SK-N-MC (cell line): ENCODE measurements around the gene LRP1B.

ENCODE experiments used
- DNase-seq: peaks from one replicate; pipeline ENCODE4 v3.0.0-alpha.2; 2011; ENCODE audit warnings: low read depth, low spot score
- H3K27ac ChIP-seq: fragments of 200-600 bp; sonication (generic); 2 replicates; pipeline ENCODE4 v1.5.1; 2016; ENCODE audit warnings: mixed run types
- H3K36me3 ChIP-seq: fragments of 200-600 bp; sonication (generic); 2 replicates; pipeline ENCODE4 v1.6.1; 2017; ENCODE audit warnings: antibody characterized with exemption, low read length, mixed read lengths; ENCODE audit not compliant: insufficient read depth
- H3K4me3 ChIP-seq: fragments of 200-600 bp; sonication (generic); 2 replicates; pipeline ENCODE4 v1.5.1; 2016
- H3K9ac ChIP-seq: fragments of 200-600 bp; sonication (generic); 2 replicates; pipeline ENCODE4 v1.8.0; 2017; ENCODE audit warnings: mixed run types, mixed read lengths; ENCODE audit not compliant: insufficient read length
- H3K9me3 ChIP-seq: fragments of 200-600 bp; sonication (generic); 2 replicates; pipeline ENCODE4 v1.6.1; 2017; ENCODE audit warnings: low read depth, mild to moderate bottlenecking, antibody characterized with exemption, low read length, moderate library complexity, mixed read lengths
- EZH2 ChIP-seq: fragments of 200-600 bp; sonication (generic); IDR thresholded peaks from one replicate; pipeline ENCODE4 v1.6.1; 2017; ENCODE audit warnings: antibody characterized with exemption
- FOXP2 ChIP-seq: optimal IDR thresholded peaks from 2 replicates; pipeline ENCODE3; 2011; ENCODE audit warnings: mild to moderate bottlenecking, moderate library complexity; ENCODE audit not compliant: insufficient read depth; ENCODE audit errors: extremely low read length, control extremely low read depth
- POLR2AphosphoS5 ChIP-seq: IDR thresholded peaks from 2 replicates; pipeline ENCODE4 v1.6.1; 2012; ENCODE audit warnings: mild to moderate bottlenecking, low read depth, low read length, borderline replicate concordance

LRP1B gene

DNA sequence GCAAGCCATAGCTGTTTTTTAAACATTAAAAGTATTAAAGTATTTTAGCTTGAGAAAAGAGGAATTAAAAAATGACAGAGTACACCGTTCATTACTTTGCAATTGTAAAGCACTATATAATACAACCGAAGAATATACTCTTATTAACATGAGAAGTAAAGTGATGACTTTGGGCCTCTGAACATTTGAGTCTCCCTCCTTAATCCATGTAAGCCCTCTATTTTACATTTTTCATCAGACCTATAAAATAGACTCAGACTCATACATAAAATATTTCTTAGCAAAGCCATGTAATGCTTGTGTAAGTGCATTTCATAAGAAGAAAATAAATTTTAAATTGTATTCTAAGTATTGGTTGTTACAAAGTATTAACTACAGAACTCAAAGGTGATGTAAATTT is 198.6 kb downstream of the LRP1B start:
- no peaks in the 10 kb centered on the region for H3K36me3 ChIP-seq
- no peak overlapping the region for H3K27ac ChIP-seq
- H3K4me3 ChIP-seq, result no peak overlapping the region
- H3K9me3 ChIP-seq, result no peaks in the 10 kb centered on the region
- H3K9ac ChIP-seq, result no peak overlapping the region
- DNase-seq, result no peak
- TF ChIP-seq FOXP2 (no peak), EZH2 (no peak), POLR2AphosphoS5 (no peak)

GRCh38 chr2:141931797-141932196 is 199.0 kb downstream of the LRP1B start:
- H3K4me3 ChIP-seq, result no peak overlapping the region
- H3K9me3 ChIP-seq, result no peaks in the 10 kb centered on the region
- H3K27ac ChIP-seq, result no peak overlapping the region
- no peak for DNase-seq
- H3K9ac ChIP-seq, result no peak overlapping the region
- no peaks in the 10 kb centered on the region for H3K36me3 ChIP-seq
- TF ChIP-seq POLR2AphosphoS5 (no peak), EZH2 (no peak), FOXP2 (no peak)

GRCh38 chr2:141930803-141931202 is 200.0 kb downstream of the LRP1B start:
- DNase-seq, result no peak
- H3K36me3 ChIP-seq, result no peaks in the 10 kb centered on the region
- TF ChIP-seq POLR2AphosphoS5 (no peak), EZH2 (no peak), FOXP2 (no peak)
- no peaks in the 10 kb centered on the region for H3K9me3 ChIP-seq
- H3K9ac ChIP-seq, result no peak overlapping the region
- H3K4me3 ChIP-seq, result no peak overlapping the region
- H3K27ac ChIP-seq, result no peak overlapping the region

DNA sequence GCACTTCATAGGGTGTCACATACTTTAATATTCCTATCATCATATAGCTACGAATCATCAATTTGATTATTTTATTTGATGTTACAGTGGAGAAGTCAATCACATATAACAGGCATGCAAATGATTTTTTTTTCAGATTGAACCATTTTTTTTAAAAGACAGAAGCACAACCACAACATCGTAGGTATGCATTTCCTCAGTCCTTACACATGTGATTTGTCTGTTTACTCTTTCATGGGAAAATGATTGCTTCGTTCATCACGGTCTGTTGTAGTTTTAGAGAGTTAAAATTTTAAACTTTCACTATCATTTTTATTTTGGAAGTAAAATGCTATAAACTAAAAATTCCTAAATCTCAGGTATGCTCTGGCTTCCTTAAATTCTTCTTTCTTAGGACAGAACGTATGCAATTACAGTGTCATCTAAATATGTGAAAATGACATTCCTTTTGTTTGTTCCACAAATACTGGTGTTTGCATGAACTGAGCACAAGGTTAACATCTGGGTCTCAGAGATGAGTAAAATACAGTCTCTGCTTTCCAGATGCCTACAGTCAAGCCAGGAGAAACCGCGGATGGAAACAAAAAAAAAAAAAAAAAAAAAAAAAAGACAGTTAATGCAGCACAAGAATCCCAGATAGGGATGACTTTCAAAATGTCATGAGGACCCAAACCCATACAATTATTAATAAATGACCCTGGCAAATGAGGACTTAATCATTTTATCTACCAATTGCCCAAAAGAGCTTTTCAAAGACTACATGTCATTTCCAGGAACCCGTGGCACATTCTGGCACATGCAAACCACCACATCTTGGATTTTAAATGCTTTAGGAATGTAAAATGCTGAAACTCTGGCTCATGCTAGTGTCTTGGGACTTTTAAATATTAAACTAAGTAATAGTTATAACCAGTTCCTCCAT is 201.2 kb downstream of the LRP1B start:
- no peaks in the 10 kb centered on the region for H3K9me3 ChIP-seq
- H3K36me3 ChIP-seq, result no peaks in the 10 kb centered on the region
- no peak overlapping the region for H3K27ac ChIP-seq
- no peak overlapping the region for H3K4me3 ChIP-seq
- H3K9ac ChIP-seq, result no peak overlapping the region
- DNase-seq, result no peak
- no peak for TF ChIP-seq EZH2
- TF ChIP-seq POLR2AphosphoS5, result no peak
- TF ChIP-seq FOXP2, result no peak

GRCh38 chr2:141928476-141928875 is 202.3 kb downstream of the LRP1B start:
- no peak for TF ChIP-seq EZH2
- TF ChIP-seq FOXP2, result no peak
- no peak for TF ChIP-seq POLR2AphosphoS5
- no peak overlapping the region for H3K27ac ChIP-seq
- no peak for DNase-seq
- H3K4me3 ChIP-seq, result no peak overlapping the region
- no peaks in the 10 kb centered on the region for H3K36me3 ChIP-seq
- no peaks in the 10 kb centered on the region for H3K9me3 ChIP-seq
- no peak overlapping the region for H3K9ac ChIP-seq

DNA sequence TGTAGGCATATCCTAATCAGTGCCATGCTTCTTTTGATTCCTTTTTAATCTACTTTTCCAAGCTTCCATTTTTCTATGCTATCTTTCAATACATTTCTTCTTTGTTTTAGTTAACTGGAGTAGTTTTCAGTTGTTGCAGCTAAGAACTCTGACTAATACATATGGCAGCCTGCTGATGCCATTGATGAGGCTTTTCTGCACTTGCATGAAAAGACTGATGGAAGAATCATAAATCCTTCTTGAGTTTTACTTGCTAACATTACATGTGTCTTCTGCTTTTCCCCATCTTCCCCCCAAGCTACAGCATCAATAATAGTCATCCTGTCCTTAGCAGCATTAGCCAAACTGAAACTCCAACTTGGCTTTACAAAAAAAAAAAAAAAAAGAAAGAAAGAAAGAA is 203.3 kb downstream of the LRP1B start:
- Histone ChIP-seq H3K4me3 (no peak overlapping the region), H3K27ac (no peak overlapping the region), H3K9me3 (no peaks in the 10 kb centered on the region), H3K9ac (no peak overlapping the region), H3K36me3 (no peaks in the 10 kb centered on the region)
- no peak for TF ChIP-seq FOXP2
- no peak for TF ChIP-seq POLR2AphosphoS5
- TF ChIP-seq EZH2, result no peak
- no peak for DNase-seq

GRCh38 chr2:141925511-141925910 is 205.3 kb downstream of the LRP1B start:
- no peak for DNase-seq

GRCh38 chr2:141923657-141924056 is 207.2 kb downstream of the LRP1B start:
- H3K27ac ChIP-seq, result no peak overlapping the region
- TF ChIP-seq FOXP2, result no peak
- no peak for DNase-seq
- H3K9me3 ChIP-seq, result no peaks in the 10 kb centered on the region
- H3K4me3 ChIP-seq, result no peak overlapping the region
- H3K36me3 ChIP-seq, result no peaks in the 10 kb centered on the region
- H3K9ac ChIP-seq, result no peak overlapping the region

More at GRCh38 chr2:141925511-141925910, 205.3 kb downstream of the LRP1B start:
- Histone ChIP-seq H3K9ac (no peak overlapping the region), H3K27ac (no peak overlapping the region), H3K36me3 (no peaks in the 10 kb centered on the region), H3K9me3 (no peaks in the 10 kb centered on the region), H3K4me3 (no peak overlapping the region)
- TF ChIP-seq FOXP2 (no peak), POLR2AphosphoS5 (no peak), EZH2 (no peak)
